Measurements from ENCODE around the gene RPL22. TPM values are rescaled to one million over a fixed set of nuclear protein-coding genes. Genes with fewer than 3 reads are reported as not detected.

The RPL22 gene
- total and polyA plus RNA-seq, 2 of the 13 experiments (the other 11 are each of a cell fraction or from before 2014, with no cell fraction given), result 214 to 545 TPM

DNA sequence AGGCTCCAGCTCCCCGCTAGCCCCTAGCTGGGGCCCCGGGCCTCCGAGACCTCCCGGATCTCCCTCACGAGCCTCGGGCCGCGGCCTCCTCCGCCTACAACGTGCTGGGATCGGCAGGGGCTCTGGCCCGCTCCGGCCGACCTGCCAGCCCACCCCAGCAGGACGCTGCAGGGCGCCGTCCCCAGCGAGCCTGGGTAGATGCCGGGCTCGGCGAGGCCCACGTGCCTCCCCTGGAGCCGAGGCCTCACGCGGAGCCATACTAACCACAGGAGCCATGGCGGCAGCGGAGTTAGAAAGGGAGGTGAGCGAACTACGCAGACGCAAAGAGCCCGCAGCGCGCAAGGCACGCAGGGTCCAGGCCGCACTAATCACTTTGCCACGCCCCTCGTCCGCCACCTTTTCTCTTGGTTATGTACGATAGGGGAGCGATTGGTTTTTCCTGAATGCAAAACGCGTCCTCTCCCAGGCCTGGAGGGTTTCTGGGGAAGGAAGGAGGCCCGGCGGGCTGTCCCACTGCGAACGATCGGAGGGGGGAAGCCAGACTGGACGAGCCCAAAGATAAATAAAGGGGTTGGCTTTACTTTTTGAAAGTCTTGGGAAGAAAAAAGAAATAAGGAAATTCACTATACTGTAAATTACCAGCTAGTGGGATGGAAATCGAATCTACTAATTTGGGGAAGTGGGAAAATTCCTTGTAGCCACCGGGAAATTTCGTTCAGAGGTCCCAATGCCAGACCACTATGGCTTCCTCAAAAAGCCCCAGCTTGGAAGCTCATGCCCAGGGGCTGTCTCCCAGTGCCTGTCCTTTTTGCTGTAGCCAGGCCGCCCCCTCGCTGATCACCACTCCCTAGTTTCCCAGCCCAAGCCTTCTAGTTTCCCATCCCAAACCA, at the start of gene RPL22 (continued):
- TF ChIP-seq THAP11 (CRISPR knock-in tag; IDR thresholded peaks at IDR 0.05), result peak; percentile 96
- TF ChIP-seq HOMEZ (CRISPR knock-in tag; IDR thresholded peaks at IDR 0.05; ENCODE audit: low read depth), result peak; percentile 60; the same call in 1 of the 2 replicates
- TF ChIP-seq ZNF451 (CRISPR knock-in tag; IDR thresholded peaks at IDR 0.05), result peak; percentile 89
- TF ChIP-seq ZNF256 (CRISPR knock-in tag; conservative IDR thresholded peaks at IDR 0.05), result peak; percentile 84; the same call in 1 of the 2 replicates
- TF ChIP-seq, protein P1, sequence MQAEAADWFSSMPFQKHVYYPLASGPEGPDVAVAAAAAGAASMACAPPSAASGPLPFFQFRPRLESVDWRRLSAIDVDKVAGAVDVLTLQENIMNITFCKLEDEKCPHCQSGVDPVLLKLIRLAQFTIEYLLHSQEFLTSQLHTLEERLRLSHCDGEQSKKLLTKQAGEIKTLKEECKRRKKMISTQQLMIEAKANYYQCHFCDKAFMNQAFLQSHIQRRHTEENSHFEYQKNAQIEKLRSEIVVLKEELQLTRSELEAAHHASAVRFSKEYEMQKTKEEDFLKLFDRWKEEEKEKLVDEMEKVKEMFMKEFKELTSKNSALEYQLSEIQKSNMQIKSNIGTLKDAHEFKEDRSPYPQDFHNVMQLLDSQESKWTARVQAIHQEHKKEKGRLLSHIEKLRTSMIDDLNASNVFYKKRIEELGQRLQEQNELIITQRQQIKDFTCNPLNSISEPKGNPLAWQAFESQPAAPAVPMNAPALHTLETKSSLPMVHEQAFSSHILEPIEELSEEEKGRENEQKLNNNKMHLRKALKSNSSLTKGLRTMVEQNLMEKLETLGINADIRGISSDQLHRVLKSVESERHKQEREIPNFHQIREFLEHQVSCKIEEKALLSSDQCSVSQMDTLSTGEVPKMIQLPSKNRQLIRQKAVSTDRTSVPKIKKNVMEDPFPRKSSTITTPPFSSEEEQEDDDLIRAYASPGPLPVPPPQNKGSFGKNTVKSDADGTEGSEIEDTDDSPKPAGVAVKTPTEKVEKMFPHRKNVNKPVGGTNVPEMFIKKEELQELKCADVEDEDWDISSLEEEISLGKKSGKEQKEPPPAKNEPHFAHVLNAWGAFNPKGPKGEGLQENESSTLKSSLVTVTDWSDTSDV (CRISPR knock-in tag; IDR thresholded peaks at IDR 0.05), result no peak
- TF ChIP-seq, protein P2, sequence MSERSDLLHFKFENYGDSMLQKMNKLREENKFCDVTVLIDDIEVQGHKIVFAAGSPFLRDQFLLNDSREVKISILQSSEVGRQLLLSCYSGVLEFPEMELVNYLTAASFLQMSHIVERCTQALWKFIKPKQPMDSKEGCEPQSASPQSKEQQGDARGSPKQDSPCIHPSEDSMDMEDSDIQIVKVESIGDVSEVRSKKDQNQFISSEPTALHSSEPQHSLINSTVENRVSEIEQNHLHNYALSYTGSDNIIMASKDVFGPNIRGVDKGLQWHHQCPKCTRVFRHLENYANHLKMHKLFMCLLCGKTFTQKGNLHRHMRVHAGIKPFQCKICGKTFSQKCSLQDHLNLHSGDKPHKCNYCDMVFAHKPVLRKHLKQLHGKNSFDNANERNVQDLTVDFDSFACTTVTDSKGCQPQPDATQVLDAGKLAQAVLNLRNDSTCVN (CRISPR knock-in tag; IDR thresholded peaks at IDR 0.05; ENCODE audit: borderline replicate concordance), result no peak
- no peak for TF ChIP-seq SIX1 (CRISPR knock-in tag; IDR thresholded peaks at IDR 0.05; ENCODE audit: borderline replicate concordance)
- no peak; the same call in 1 of the 2 replicates for TF ChIP-seq ZNF747 (CRISPR knock-in tag; IDR thresholded peaks at IDR 0.05; ENCODE audit: borderline replicate concordance)
- no peak for TF ChIP-seq ZNF441 (CRISPR knock-in tag; IDR thresholded peaks at IDR 0.05; ENCODE audit: borderline replicate concordance)
- TF ChIP-seq ZFP1 (CRISPR knock-in tag; IDR thresholded peaks at IDR 0.05), result no peak
- TF ChIP-seq ZBTB7A (CRISPR knock-in tag; IDR thresholded peaks at IDR 0.05), result peak; percentile 92
- no peak for TF ChIP-seq NCOR1 (IDR thresholded peaks at IDR 0.05; ENCODE audit: borderline replicate concordance, low read length)
- TF ChIP-seq ZNF121 (CRISPR knock-in tag; IDR thresholded peaks at IDR 0.05), result no peak
- TF ChIP-seq ZNF382 (CRISPR knock-in tag; IDR thresholded peaks at IDR 0.05; ENCODE audit: borderline replicate concordance), result no peak
- TF ChIP-seq ZNF7 (CRISPR knock-in tag; IDR thresholded peaks at IDR 0.05), result no peak
- no peak for TF ChIP-seq ZBTB44 (CRISPR knock-in tag; IDR thresholded peaks at IDR 0.05)
- 0 out of 2 replicates have a peak, but pooled peaks have one; percentile 24 for TF ChIP-seq ZNF234 (CRISPR knock-in tag; conservative IDR thresholded peaks at IDR 0.05)
- no peak for TF ChIP-seq PCBP2 (optimal IDR thresholded peaks at IDR 0.05; ENCODE audit: low read depth, low read length, poor library complexity, severe bottlenecking)
- 0 out of 2 replicates have a peak, but pooled peaks have one; percentile 64 for TF ChIP-seq POLR2AphosphoS2 (IDR thresholded peaks at IDR 0.05; ENCODE audit: low read depth, low read length)
- TF ChIP-seq SAFB2 (CRISPR knock-in tag; IDR thresholded peaks at IDR 0.05; ENCODE audit: borderline replicate concordance, low read depth), result peak; percentile 43; the same call in 1 of the 2 replicates
